D721Med (cell line): ENCODE measurements around the gene NPC1.
"Not testable (repeated sequence)": the region's sequence is repeated elsewhere in the genome, so short reads cannot be mapped to it uniquely, and the experiment has no call there.

Experiments
- DNase-seq: peaks from one replicate; pipeline ENCODE4 v3.0.0; 2011; ENCODE audit warnings: low spot score; ENCODE audit not compliant: insufficient read length
- FAIRE-seq: peaks from 2 replicates; lab custom pipeline; 2011; peaks lifted over from hg19 to GRCh38; lab: Jason Lieb, UNC
- CTCF ChIP-seq: IDR thresholded peaks from 2 replicates; pipeline ENCODE4 v1.5.1; 2012; ENCODE audit warnings: mild to moderate bottlenecking, control low read depth; ENCODE audit not compliant: insufficient read depth; ENCODE audit errors: missing control alignments

Gene NPC1

GRCh38 chr18:23618862-23619387, 32.6 kb upstream of the NPC1 start:
- TF ChIP-seq CTCF = no peak
- DNase-seq (no peak), FAIRE-seq (no peak)

GRCh38 chr18:23617412-23618014, 31.2 kb upstream of the NPC1 start:
- DNase-seq (no peak), FAIRE-seq (no peak)
- TF ChIP-seq CTCF = no peak

GRCh38 chr18:23616258-23616657, 30.0 kb upstream of the NPC1 start:
- TF ChIP-seq CTCF = no peak
- FAIRE-seq (no peak), DNase-seq (no peak)

- DNase-seq (no peak), FAIRE-seq (no peak)
- no peak for TF ChIP-seq CTCF
Measured at GRCh38 chr18:23614891-23615290, 28.6 kb upstream of the NPC1 start.

- no peak for TF ChIP-seq CTCF
- FAIRE-seq (no peak), DNase-seq (no peak)
Measured at GRCh38 chr18:23614413-23614812, 28.1 kb upstream of the NPC1 start.

GRCh38 chr18:23613091-23613475, 26.8 kb upstream of the NPC1 start:
- not testable (repeated sequence) for DNase-seq, FAIRE-seq

- TF ChIP-seq CTCF = no peak
- DNase-seq (no peak), FAIRE-seq (no peak)
Measured at GRCh38 chr18:23612434-23613090, 26.3 kb upstream of the NPC1 start.
